HCT116 (cell line): Measurements from ENCODE around the gene SHANK3. TPM values are rescaled to one million over a fixed set of nuclear protein-coding genes. Genes with fewer than 3 reads are reported as not detected.

Experiments used
- ATAC-seq: fragments of 200-7000 bp; cut with Tn5 transposase; 2 replicates; pipeline ENCODE4 v1.9.1; 2020; ENCODE audit warnings: mild to moderate bottlenecking, moderate library complexity
- BruUV-seq: library from RNA; stranded (reverse); fragments of 400-500 nt; replicated peaks from 2 replicates; lab custom pipeline; 2021; lab: Mats Ljungman, UMichigan
- CTCF ChIA-PET: fragments of 300-600 bp; sonication (Branson Sonifier 250); formaldehyde crosslinking; loops from one replicate; lab custom pipeline; 2021; ENCODE audit warnings: antibody characterized with exemption; lab: Charles Lee
- POLR2A ChIA-PET: fragments of 300-600, 350-600 bp; sonication (Branson Sonifier 250); formaldehyde crosslinking; loops from one replicate; lab custom pipeline; 2021; ENCODE audit warnings: antibody characterized with exemption; lab: Charles Lee
- RAD21 ChIA-PET, 2 experiments: fragments of 300-600 bp; sonication (Branson Sonifier 250); formaldehyde crosslinking; loops; one replicate each; lab custom pipeline; 2023; ENCODE audit warnings: low total read pairs in 2 of 2; ENCODE audit not compliant: uncharacterized antibody in 2 of 2, unreplicated experiment in 2 of 2, low non-redundant PET in 1 of 2; lab: Charles Lee
- DNase-seq: peaks from one replicate; pipeline ENCODE4 v3.0.0-alpha.2; 2010; ENCODE audit warnings: low read depth, low spot score
- H2AFZ ChIP-seq: fragments of 200-600 bp; shearing (Covaris generic), sonication (generic); 2 replicates; pipeline ENCODE4 v1.6.1; 2017; ENCODE audit warnings: low read depth, mixed run types, mixed read lengths, antibody characterized with exemption, low read length; ENCODE audit not compliant: poor library complexity, severe bottlenecking
- H3K27ac ChIP-seq: 2 replicates; pipeline ENCODE4 v1.5.1; 2012; ENCODE audit warnings: low read depth, low read length
- H3K27me3 ChIP-seq: fragments of 200-600 bp; sonication (generic); 2 replicates; pipeline ENCODE4 v1.6.1; 2016; ENCODE audit warnings: mixed run types, low read length, mixed read lengths; ENCODE audit not compliant: insufficient read depth
- H3K36me3 ChIP-seq, 2 experiments: fragments of 200-500 bp in 1 of 2; fragments of 200-600 bp in 1 of 2; sonication (Bioruptor generic) in 1 of 2; sonication (generic) in 1 of 2; 2 replicates each; pipeline versions ENCODE4 v1.5.1 to v1.6.1; 2014 to 2016; ENCODE audit warnings: low read length in 2 of 2, inconsistent platforms in 1 of 2, mixed read lengths in 1 of 2, mixed run types in 1 of 2; ENCODE audit not compliant: insufficient read depth in 2 of 2, control insufficient read depth in 1 of 2
- H3K4me1 ChIP-seq, 2 experiments: fragments of 200-600 bp in 1 of 2; sonication (generic) in 1 of 2; 2 replicates each; pipeline versions ENCODE4 v1.5.1 to v1.6.1; 2012 to 2017; ENCODE audit warnings: low read length in 2 of 2, inconsistent platforms in 1 of 2, mild to moderate bottlenecking in 1 of 2, mixed read lengths in 1 of 2, mixed run types in 1 of 2, moderate library complexity in 1 of 2; ENCODE audit not compliant: insufficient read depth in 2 of 2, control insufficient read depth in 1 of 2
- H3K4me2 ChIP-seq: fragments of 200-600 bp; sonication (generic); 2 replicates; pipeline ENCODE4 v1.6.1; 2017; ENCODE audit warnings: mixed run types, low read length, mixed read lengths
- H3K4me3 ChIP-seq, 2 experiments: fragments of 200-600 bp in 1 of 2; sonication (generic) in 1 of 2; replicated peaks in 1 of 2; 2 replicates each; pipeline ENCODE4 v1.5.1; 2011 to 2016; ENCODE audit warnings: low read length in 2 of 2, control low read depth in 1 of 2, low read depth in 1 of 2, mild to moderate bottlenecking in 1 of 2, mixed read lengths in 1 of 2, mixed run types in 1 of 2
- H3K79me2 ChIP-seq: fragments of 200-600 bp; sonication (generic); 2 replicates; pipeline ENCODE4 v1.6.1; 2017; ENCODE audit warnings: mild to moderate bottlenecking, mixed run types, low read length, moderate library complexity, mixed read lengths; ENCODE audit not compliant: insufficient read depth
- H3K9ac ChIP-seq: fragments of 200-600 bp; sonication (generic); 2 replicates; pipeline ENCODE4 v1.6.1; 2016; ENCODE audit warnings: low read length, mixed read lengths
- H3K9me2 ChIP-seq: fragments of 200-600 bp; sonication (generic), shearing (Covaris generic); 2 replicates; pipeline ENCODE4 v1.6.1; 2017; ENCODE audit warnings: mixed run types, mild to moderate bottlenecking, moderate library complexity; ENCODE audit not compliant: insufficient read depth
- H3K9me3 ChIP-seq, 2 experiments: fragments of 200-500 bp in 1 of 2; fragments of 200-600 bp in 1 of 2; sonication (Bioruptor generic) in 1 of 2; sonication (generic) in 1 of 2; 2 replicates each; pipeline ENCODE4 v1.6.1; 2014 to 2017; ENCODE audit warnings: low read length in 2 of 2, mixed read lengths in 2 of 2, inconsistent platforms in 1 of 2, low read depth in 1 of 2, mild to moderate bottlenecking in 1 of 2, mixed run types in 1 of 2, moderate library complexity in 1 of 2; ENCODE audit not compliant: control insufficient read depth in 1 of 2, insufficient read depth in 1 of 2
- H4K20me1 ChIP-seq: fragments of 200-600 bp; sonication (generic), shearing (Covaris generic); 2 replicates; pipeline ENCODE4 v1.6.1; 2017; ENCODE audit warnings: mixed run types, mild to moderate bottlenecking, moderate library complexity; ENCODE audit not compliant: insufficient read depth
- CBX3 ChIP-seq: IDR thresholded peaks from 2 replicates; pipeline ENCODE4 v1.6.1; 2012; ENCODE audit warnings: low read depth
- EGR1 ChIP-seq: IDR thresholded peaks from 2 replicates; pipeline ENCODE4 v1.6.1; 2012; ENCODE audit warnings: low read depth
- ELF1 ChIP-seq: IDR thresholded peaks from 2 replicates; pipeline ENCODE4 v1.6.1; 2012; ENCODE audit warnings: low read depth, borderline replicate concordance
- EZH2phosphoT487 ChIP-seq: fragments of 200-600 bp; IDR thresholded peaks from 2 replicates; pipeline ENCODE4 v1.6.1; 2018; ENCODE audit warnings: antibody characterized with exemption, borderline replicate concordance
- FOSL1 ChIP-seq: IDR thresholded peaks from 2 replicates; pipeline ENCODE4 v1.6.1; 2012; ENCODE audit warnings: low read depth
- JUND ChIP-seq: IDR thresholded peaks from 2 replicates; pipeline ENCODE4 v1.6.1; 2012
- POLR2AphosphoS5 ChIP-seq: IDR thresholded peaks from 2 replicates; pipeline ENCODE4 v1.6.1; 2011; ENCODE audit warnings: mild to moderate bottlenecking, low read depth, low read length, moderate library complexity
- RAD21 ChIP-seq: IDR thresholded peaks from 2 replicates; pipeline ENCODE4 v1.6.1; 2012; ENCODE audit warnings: low read depth, mild to moderate bottlenecking
- SIN3A ChIP-seq: IDR thresholded peaks from 2 replicates; pipeline ENCODE4 v1.6.1; 2012; ENCODE audit warnings: low read depth
- SP1 ChIP-seq: IDR thresholded peaks from 2 replicates; pipeline ENCODE4 v1.6.1; 2012; ENCODE audit warnings: low read depth
- SRF ChIP-seq: IDR thresholded peaks from 2 replicates; pipeline ENCODE4 v1.6.1; 2012; ENCODE audit warnings: low read depth
- YY1 ChIP-seq: IDR thresholded peaks from 2 replicates; pipeline ENCODE4 v1.6.1; 2011; ENCODE audit warnings: low read length, low read depth, moderate library complexity, mild to moderate bottlenecking; ENCODE audit not compliant: insufficient replicate concordance; ENCODE audit errors: extremely low read depth
- ZFX ChIP-seq: fragments of 450-650 bp; IDR thresholded peaks from 2 replicates; pipeline ENCODE4 v1.6.1; 2017
- ZNF274 ChIP-seq: fragments of 200-500 bp; sonication (Bioruptor generic); IDR thresholded peaks from 2 replicates; pipeline ENCODE4 v1.6.1; 2014; ENCODE audit warnings: mild to moderate bottlenecking, low read depth, low read length, inconsistent platforms
- intact Hi-C: fragments of 100-400 bp; cut with micrococcal nuclease; formaldehyde crosslinking; loops from 2 replicates; pipeline ENCODE4 v1.10.0; 2022
- total RNA-seq: library from RNA; stranded (reverse); gene quantifications from one replicate; pipeline ENCODE4 v1.2.1, GENCODE V29; 2021; ENCODE audit not compliant: unreplicated experiment
- TF ChIP-seq, protein P1 (sequence below), 3 experiments: fragments of 200-600 bp in 1 of 3; sonication (generic) in 1 of 3; IDR thresholded peaks in 2 of 3; conservative IDR thresholded peaks in 1 of 3; 2 replicates each; pipeline ENCODE4 v1.5.1; 2012 to 2017; ENCODE audit warnings: low read depth in 2 of 3, low read length in 2 of 3, antibody characterized with exemption in 1 of 3, borderline replicate concordance in 1 of 3, control low read depth in 1 of 3, mild to moderate bottlenecking in 1 of 3, mixed read lengths in 1 of 3, mixed run types in 1 of 3, moderate library complexity in 1 of 3; ENCODE audit not compliant: insufficient read depth in 1 of 3
- TF ChIP-seq, protein P2 (sequence below): IDR thresholded peaks from 2 replicates; pipeline ENCODE4 v1.6.1; 2011; ENCODE audit warnings: mild to moderate bottlenecking, low read length, moderate library complexity; ENCODE audit not compliant: insufficient replicate concordance; ENCODE audit errors: extremely low read depth
- TF ChIP-seq, protein P3 (sequence below): IDR thresholded peaks from 2 replicates; pipeline ENCODE4 v1.6.1; 2012

The SHANK3 gene
- total RNA-seq, 1 experiment from 2014 or later = 16.0 TPM

DNA sequence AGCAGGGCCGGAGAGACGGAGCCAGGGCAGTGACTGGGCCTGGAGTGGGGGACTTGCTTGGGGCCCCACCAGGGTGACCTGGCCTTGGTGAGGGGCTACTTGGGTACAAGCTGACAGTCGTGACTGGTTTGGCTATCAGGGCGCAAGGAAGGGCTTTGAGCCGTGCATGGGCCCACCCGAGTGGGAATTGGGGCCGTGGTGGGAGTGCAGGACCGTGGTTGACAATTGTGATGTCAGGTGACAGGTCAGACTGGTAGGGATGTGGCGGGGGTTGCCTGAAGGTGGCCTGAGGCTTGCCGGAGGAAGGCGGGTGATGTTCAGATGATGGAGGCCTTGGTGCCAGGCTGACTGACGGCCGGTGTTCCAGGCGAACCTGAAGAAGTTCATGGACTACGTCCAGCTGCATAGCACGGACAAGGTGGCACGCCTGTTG, 5.6 kb downstream of the SHANK3 start:
- Histone ChIP-seq H3K4me3 (no peak overlapping the region), H3K9me2 (no peaks in the 10 kb centered on the region), H3K9ac (no peak overlapping the region), H3K4me2 (no peak overlapping the region), H3K9me3 (no peaks in the 10 kb centered on the region), H3K27me3 (no peaks in the 10 kb centered on the region), H3K4me1 (peaks cover 0 to 17% of the 10 kb centered on the region in 2 experiments; a peak in 3 of 4 replicates), H3K27ac (no peak overlapping the region), H4K20me1 (no peaks in the 10 kb centered on the region), H3K79me2 (peaks cover 5% of the 10 kb centered on the region; the same call in 1 of the 2 replicates), H2AFZ (no peak overlapping the region), H3K36me3 (no peaks in the 10 kb centered on the region)
- TF ChIP-seq CBX3 (no peak), EGR1 (no peak), SP1 (no peak), POLR2AphosphoS5 (no peak), ZNF274 (no peak), JUND (no peak), SIN3A (no peak), FOSL1 (no peak), EZH2phosphoT487 (no peak), SRF (no peak), RAD21 (no peak), ZFX (no peak), YY1 (no peak), ELF1 (no peak)
- TF ChIP-seq, protein P1, sequence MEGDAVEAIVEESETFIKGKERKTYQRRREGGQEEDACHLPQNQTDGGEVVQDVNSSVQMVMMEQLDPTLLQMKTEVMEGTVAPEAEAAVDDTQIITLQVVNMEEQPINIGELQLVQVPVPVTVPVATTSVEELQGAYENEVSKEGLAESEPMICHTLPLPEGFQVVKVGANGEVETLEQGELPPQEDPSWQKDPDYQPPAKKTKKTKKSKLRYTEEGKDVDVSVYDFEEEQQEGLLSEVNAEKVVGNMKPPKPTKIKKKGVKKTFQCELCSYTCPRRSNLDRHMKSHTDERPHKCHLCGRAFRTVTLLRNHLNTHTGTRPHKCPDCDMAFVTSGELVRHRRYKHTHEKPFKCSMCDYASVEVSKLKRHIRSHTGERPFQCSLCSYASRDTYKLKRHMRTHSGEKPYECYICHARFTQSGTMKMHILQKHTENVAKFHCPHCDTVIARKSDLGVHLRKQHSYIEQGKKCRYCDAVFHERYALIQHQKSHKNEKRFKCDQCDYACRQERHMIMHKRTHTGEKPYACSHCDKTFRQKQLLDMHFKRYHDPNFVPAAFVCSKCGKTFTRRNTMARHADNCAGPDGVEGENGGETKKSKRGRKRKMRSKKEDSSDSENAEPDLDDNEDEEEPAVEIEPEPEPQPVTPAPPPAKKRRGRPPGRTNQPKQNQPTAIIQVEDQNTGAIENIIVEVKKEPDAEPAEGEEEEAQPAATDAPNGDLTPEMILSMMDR (IDR thresholded peaks at IDR 0.05 in 2 of 3, conservative IDR thresholded peaks at IDR 0.05 in 1 of 3; ENCODE audit: borderline replicate concordance in 1 of 3, insufficient read depth in 1 of 3, low read depth in 2 of 3, low read length in 2 of 3) = no peak
- TF ChIP-seq, protein P2, sequence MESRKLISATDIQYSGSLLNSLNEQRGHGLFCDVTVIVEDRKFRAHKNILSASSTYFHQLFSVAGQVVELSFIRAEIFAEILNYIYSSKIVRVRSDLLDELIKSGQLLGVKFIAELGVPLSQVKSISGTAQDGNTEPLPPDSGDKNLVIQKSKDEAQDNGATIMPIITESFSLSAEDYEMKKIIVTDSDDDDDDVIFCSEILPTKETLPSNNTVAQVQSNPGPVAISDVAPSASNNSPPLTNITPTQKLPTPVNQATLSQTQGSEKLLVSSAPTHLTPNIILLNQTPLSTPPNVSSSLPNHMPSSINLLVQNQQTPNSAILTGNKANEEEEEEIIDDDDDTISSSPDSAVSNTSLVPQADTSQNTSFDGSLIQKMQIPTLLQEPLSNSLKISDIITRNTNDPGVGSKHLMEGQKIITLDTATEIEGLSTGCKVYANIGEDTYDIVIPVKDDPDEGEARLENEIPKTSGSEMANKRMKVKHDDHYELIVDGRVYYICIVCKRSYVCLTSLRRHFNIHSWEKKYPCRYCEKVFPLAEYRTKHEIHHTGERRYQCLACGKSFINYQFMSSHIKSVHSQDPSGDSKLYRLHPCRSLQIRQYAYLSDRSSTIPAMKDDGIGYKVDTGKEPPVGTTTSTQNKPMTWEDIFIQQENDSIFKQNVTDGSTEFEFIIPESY = no peak
- TF ChIP-seq, protein P3, sequence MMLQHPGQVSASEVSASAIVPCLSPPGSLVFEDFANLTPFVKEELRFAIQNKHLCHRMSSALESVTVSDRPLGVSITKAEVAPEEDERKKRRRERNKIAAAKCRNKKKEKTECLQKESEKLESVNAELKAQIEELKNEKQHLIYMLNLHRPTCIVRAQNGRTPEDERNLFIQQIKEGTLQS = no peak
- ChIA-PET RAD21 (no interaction called here), POLR2A (no interaction called here), CTCF (no interaction called here)
- ATAC-seq = no peak
- no TSS peak for BruUV-seq
- no peak for DNase-seq
- intact Hi-C loops = no loop called here
